GM11168 (cell line): Measurements from ENCODE around the gene SDHAF1.
"Not testable (repeated sequence)": the region's sequence is repeated elsewhere in the genome, so short reads cannot be mapped to it uniquely, and the experiment has no call there.

ENCODE experiments used
- in situ Hi-C: fragments of 300-500 bp; cut with MboI; formaldehyde crosslinking; loops from one replicate; pipeline ENCODE4 v1.12.0; 2022; ENCODE audit warnings: low sequenced_read_pairs; ENCODE audit not compliant: unreplicated experiment

SDHAF1 gene

GRCh38 chr19:35995048-35995993 is at the start of gene SDHAF1:
Gene SDHAF1, plus strand, starts transcription at chr19:35995188. Its CDS starts 87 bp downstream, at chr19:35995275.
- in situ Hi-C loops: no loop called here

- in situ Hi-C loops: no loop called here
These were observed 48.8 kb upstream of the SDHAF1 start for GRCh38 chr19:35946203-35946602.

- in situ Hi-C loops: no loop called here
These were observed 45.9 kb upstream of the SDHAF1 start for GRCh38 chr19:35949131-35949530.

- in situ Hi-C loops: no loop called here
These were observed 38.9 kb upstream of the SDHAF1 start for GRCh38 chr19:35955881-35956634.

GRCh38 chr19:35957411-35957810 is 37.6 kb upstream of the SDHAF1 start:
- in situ Hi-C loops: not testable (repeated sequence)

GRCh38 chr19:35958660-35959039 is 36.3 kb upstream of the SDHAF1 start:
- in situ Hi-C loops: no loop called here

- in situ Hi-C loops: no loop called here
These were observed 35.7 kb upstream of the SDHAF1 start for GRCh38 chr19:35959040-35959967.

- in situ Hi-C loops: no loop called here
These were observed 35.0 kb upstream of the SDHAF1 start for GRCh38 chr19:35959968-35960320.

GRCh38 chr19:35960432-35960972 is 34.5 kb upstream of the SDHAF1 start:
- in situ Hi-C loops: no loop called here

- in situ Hi-C loops: no loop called here
These were observed 31.5 kb upstream of the SDHAF1 start for GRCh38 chr19:35963514-35963913.

- in situ Hi-C loops: no loop called here
These were observed 28.2 kb upstream of the SDHAF1 start for GRCh38 chr19:35966771-35967170.

- in situ Hi-C loops: no loop called here
These were observed 21.5 kb upstream of the SDHAF1 start for GRCh38 chr19:35973487-35973886.

GRCh38 chr19:35975608-35976214 is 19.3 kb upstream of the SDHAF1 start:
- in situ Hi-C loops: no loop called here

- in situ Hi-C loops: no loop called here
These were observed 17.4 kb upstream of the SDHAF1 start for GRCh38 chr19:35977446-35978222.

- in situ Hi-C loops: no loop called here
These were observed 16.7 kb upstream of the SDHAF1 start for GRCh38 chr19:35978271-35978670.

GRCh38 chr19:35978832-35979365 is 16.1 kb upstream of the SDHAF1 start:
- in situ Hi-C loops: no loop called here

GRCh38 chr19:35980997-35981396 is 14.0 kb upstream of the SDHAF1 start:
- in situ Hi-C loops: not testable (repeated sequence)

- in situ Hi-C loops: no loop called here
These were observed 11.8 kb upstream of the SDHAF1 start for GRCh38 chr19:35983177-35983576.

- in situ Hi-C loops: no loop called here
These were observed 8.9 kb upstream of the SDHAF1 start for GRCh38 chr19:35986111-35986510.
